Ectodermal cell (in vitro differentiated cells): ENCODE measurements around the gene CUEDC1.

Experiments used
- H3K27ac ChIP-seq: 2 replicates; pipeline ENCODE4 v1.7.0; 2013; ENCODE audit warnings: mild to moderate bottlenecking, low read depth, low read length; ENCODE audit not compliant: insufficient read depth, poor library complexity, severe bottlenecking
- H3K27me3 ChIP-seq: 2 replicates; pipeline ENCODE4 v1.7.0; 2013; ENCODE audit warnings: mild to moderate bottlenecking, low read length; ENCODE audit not compliant: insufficient read depth, control insufficient read depth, poor library complexity, severe bottlenecking
- H3K36me3 ChIP-seq: one replicate; pipeline ENCODE4 v1.7.0; 2013; ENCODE audit warnings: low read length; ENCODE audit not compliant: control insufficient read depth, insufficient read depth
- H3K4me1 ChIP-seq: one replicate; pipeline ENCODE4 v1.7.0; 2013; ENCODE audit warnings: low read length; ENCODE audit not compliant: control insufficient read depth, insufficient read depth
- H3K4me3 ChIP-seq: 2 replicates; pipeline ENCODE4 v1.7.0; 2013; ENCODE audit warnings: low read depth, low read length, control low read depth; ENCODE audit not compliant: insufficient read depth
- H3K9me3 ChIP-seq: 2 replicates; pipeline ENCODE4 v1.7.0; 2013; ENCODE audit warnings: mild to moderate bottlenecking, low read length, moderate library complexity; ENCODE audit not compliant: control insufficient read depth
- WGBS, 2 experiments: methylation state at CpG; one replicate each; pipeline ENCODE4 v1.1.7; 2013; ENCODE audit warnings: missing lambda C conversion rate in 2 of 2; 5-methylcytosine and 5-hydroxymethylcytosine counted together

The CUEDC1 gene

DNA sequence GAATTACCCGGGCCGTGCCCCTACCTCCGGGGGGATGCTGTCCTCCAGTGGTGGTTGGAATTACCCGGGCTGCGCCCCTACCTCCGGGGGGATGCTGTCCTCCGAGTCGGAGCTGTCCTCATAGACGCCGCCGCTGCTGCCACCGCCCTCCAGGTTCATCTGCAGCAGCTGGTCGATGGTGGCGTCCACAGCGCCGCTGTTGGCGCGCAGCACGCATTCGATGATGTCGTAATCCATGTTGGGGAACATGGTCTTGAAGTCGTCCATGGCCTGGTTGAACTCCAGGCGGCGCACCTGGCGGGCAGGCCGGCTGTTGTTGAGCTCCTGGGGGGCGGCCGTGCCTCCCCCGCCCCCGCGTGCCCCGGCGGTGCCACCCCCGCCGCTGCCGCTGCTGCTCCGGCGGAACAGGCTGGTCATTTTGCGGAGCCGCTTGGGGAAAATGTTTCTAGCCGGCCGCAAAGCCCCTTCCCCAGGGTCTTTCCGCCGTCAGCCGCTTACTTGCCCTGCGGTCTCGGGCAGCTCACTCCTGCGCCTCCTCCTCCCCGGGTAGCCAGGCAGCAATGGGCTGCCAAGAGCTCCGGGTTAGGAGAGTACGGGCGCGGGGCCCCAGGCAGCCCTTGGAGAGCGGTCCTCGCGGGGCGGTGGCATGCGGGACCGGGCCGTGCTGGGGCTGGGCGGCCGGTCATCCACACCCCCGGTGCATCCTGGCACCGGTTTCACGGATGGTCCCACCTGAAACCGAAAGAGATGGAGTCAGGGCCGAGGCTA lies 69.9 kb downstream of the CUEDC1 start:
- H3K36me3 ChIP-seq = no peaks in the 10 kb centered on the region

DNA sequence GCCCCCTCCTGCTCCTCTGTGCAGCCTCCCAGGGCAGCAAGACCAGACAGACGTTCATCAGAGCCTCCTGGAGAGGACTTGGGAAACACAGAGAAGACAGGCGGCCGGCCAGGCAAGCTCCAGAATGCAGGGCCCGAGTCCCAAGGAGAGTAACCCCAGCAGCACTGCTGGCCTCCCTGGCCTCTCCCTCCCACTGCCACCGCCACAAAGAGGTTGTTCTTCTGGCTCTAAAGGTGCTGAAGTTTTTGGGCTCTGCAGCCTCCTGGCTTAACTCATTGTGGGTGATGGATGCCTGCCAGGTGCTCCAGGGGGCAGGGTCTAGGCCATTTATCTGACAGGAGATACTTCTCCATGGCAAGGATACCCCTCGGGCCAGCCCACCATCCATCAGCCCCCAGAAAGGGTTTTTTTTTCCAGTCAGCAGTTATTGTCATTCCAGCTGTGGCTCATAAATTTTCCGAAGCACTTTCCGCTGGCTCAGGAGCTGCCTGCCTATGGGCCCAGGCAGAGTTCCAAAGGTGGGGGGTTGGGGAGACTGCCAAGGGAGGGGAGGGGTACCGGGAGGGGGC lies 73.3 kb downstream of the CUEDC1 start:
- peaks cover 26% of the 10 kb centered on the region for H3K4me1 ChIP-seq
- 67 to 78% methylated on average over 9 of the region's 9 CpGs for WGBS, 2 experiments
- no peak overlapping the region for H3K27ac ChIP-seq
- no peaks in the 10 kb centered on the region for H3K27me3 ChIP-seq
- H3K9me3 ChIP-seq = no peaks in the 10 kb centered on the region
- H3K4me3 ChIP-seq = no peak overlapping the region
- no peaks in the 10 kb centered on the region for H3K36me3 ChIP-seq

More for the DNA sequence above, 69.9 kb downstream of the CUEDC1 start:
- Histone ChIP-seq H3K9me3 (no peaks in the 10 kb centered on the region), H3K4me3 (no peak overlapping the region), H3K4me1 (peaks cover 10% of the 10 kb centered on the region), H3K27me3 (no peaks in the 10 kb centered on the region), H3K27ac (no peak overlapping the region)
- WGBS, 2 experiments = 94 to 95% methylated on average over 67 of the region's 67 CpGs

- peaks cover 29% of the 10 kb centered on the region for H3K4me1 ChIP-seq
- H3K27ac ChIP-seq = no peak overlapping the region
- H3K27me3 ChIP-seq = no peaks in the 10 kb centered on the region
- H3K36me3 ChIP-seq = no peaks in the 10 kb centered on the region
- WGBS, 2 experiments = 65 to 70% methylated on average over 8 of the region's 8 CpGs
- no peaks in the 10 kb centered on the region for H3K9me3 ChIP-seq
- H3K4me3 ChIP-seq = no peak overlapping the region
Observed at GRCh38 chr17:57881143-57881542, 74.1 kb downstream of the CUEDC1 start.

- H3K27ac ChIP-seq = no peak overlapping the region
- peaks cover 40% of the 10 kb centered on the region for H3K4me1 ChIP-seq
- H3K9me3 ChIP-seq = no peaks in the 10 kb centered on the region
- H3K27me3 ChIP-seq = no peaks in the 10 kb centered on the region
- H3K36me3 ChIP-seq = no peaks in the 10 kb centered on the region
- WGBS, 2 experiments = 95 to 96% methylated on average over 8 of the region's 8 CpGs
- H3K4me3 ChIP-seq = no peak overlapping the region
Observed at GRCh38 chr17:57880086-57880456, 75.1 kb downstream of the CUEDC1 start.

GRCh38 chr17:57879437-57880085 lies 75.7 kb downstream of the CUEDC1 start:
- H3K27me3 ChIP-seq = no peaks in the 10 kb centered on the region
- peak overlapping the region; percentile 50 for H3K27ac ChIP-seq
- H3K4me1 ChIP-seq = peaks cover 45% of the 10 kb centered on the region
- 41 to 46% methylated on average over 11 to 12 of the region's 12 CpGs for WGBS, 2 experiments
- H3K9me3 ChIP-seq = no peaks in the 10 kb centered on the region
- no peak overlapping the region for H3K4me3 ChIP-seq
- no peaks in the 10 kb centered on the region for H3K36me3 ChIP-seq

GRCh38 chr17:57877803-57878377 lies 77.3 kb downstream of the CUEDC1 start:
- H3K27ac ChIP-seq = no peak overlapping the region
- H3K4me1 ChIP-seq = peaks cover 54% of the 10 kb centered on the region
- H3K36me3 ChIP-seq = no peaks in the 10 kb centered on the region

DNA sequence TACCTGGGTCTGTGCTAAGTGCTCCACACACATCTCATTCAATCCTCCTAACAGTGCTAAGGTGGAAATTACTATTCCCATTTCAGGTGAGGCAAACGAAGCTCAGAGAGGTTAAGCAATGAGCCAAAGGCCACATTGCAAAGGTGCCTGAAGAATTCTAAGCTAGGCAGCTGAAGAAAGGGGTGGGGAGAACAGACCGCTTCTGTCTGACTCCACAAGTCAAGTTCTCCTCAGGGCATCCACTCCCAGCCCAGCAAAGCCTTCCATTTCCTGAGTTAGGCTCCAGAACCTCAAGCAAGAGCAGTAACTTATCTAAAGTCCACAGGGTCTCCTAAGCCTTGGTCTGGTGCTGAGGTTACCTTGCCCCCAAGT lies 78.4 kb downstream of the CUEDC1 start:
- Histone ChIP-seq H3K4me1 (peaks cover 52% of the 10 kb centered on the region), H3K36me3 (no peaks in the 10 kb centered on the region), H3K27ac (no peak overlapping the region)

More at GRCh38 chr17:57877803-57878377, 77.3 kb downstream of the CUEDC1 start:
- Histone ChIP-seq H3K4me3 (no peak overlapping the region), H3K27me3 (no peaks in the 10 kb centered on the region), H3K9me3 (no peaks in the 10 kb centered on the region)
- WGBS, 2 experiments = 88 to 89% methylated on average over 9 of the region's 9 CpGs

GRCh38 chr17:57876023-57876865 lies 79.0 kb downstream of the CUEDC1 start:
- H3K27ac ChIP-seq = peak overlapping the region; percentile 52
- no peak overlapping the region for H3K4me3 ChIP-seq
- no peaks in the 10 kb centered on the region for H3K27me3 ChIP-seq
- H3K9me3 ChIP-seq = no peaks in the 10 kb centered on the region
- WGBS, 2 experiments = 51 to 55% methylated on average over 15 of the region's 15 CpGs
- H3K4me1 ChIP-seq = peaks cover 46% of the 10 kb centered on the region
- no peaks in the 10 kb centered on the region for H3K36me3 ChIP-seq

More for the DNA sequence above, 78.4 kb downstream of the CUEDC1 start:
- H3K9me3 ChIP-seq = no peaks in the 10 kb centered on the region
- H3K27me3 ChIP-seq = no peaks in the 10 kb centered on the region
- 91 to 94% methylated on average over 2 of the region's 2 CpGs for WGBS, 2 experiments
- no peak overlapping the region for H3K4me3 ChIP-seq

DNA sequence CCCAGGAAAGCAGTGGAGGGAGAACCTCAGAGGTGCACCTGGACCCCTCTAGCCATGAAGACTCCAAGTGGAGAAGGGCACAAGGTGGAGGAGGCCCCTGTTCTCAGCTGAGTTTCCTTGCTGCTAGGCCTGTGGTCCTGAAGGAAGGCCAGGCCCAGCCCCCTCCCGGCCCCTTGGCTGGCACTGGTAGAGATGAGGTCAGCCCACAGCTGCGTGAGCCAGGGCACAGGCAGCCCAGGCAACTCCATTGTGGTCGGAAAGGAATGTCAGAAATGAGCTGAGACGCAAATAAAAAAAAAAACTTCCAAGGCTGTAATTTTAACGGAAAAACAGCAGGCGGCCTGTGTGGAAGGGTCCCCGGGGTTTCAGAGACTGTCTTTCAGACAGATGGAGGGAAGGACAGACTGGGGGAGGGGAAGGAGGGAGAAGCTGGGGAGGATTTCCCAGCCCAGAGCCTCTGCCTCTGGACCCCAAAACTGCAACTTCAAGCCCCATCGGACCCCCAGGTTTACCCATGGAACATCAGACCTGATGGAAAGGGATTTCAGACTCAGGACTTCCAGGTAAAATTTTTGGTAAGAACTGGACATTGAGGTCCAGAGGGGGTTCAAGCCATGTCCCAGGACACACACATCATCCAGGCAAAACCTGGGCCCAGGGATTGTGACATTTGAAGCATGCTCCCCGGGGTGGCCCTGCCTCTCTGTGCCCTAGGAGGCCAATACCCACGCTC lies 79.8 kb downstream of the CUEDC1 start:
- peaks cover 44% of the 10 kb centered on the region for H3K4me1 ChIP-seq
- H3K27me3 ChIP-seq = no peaks in the 10 kb centered on the region
- WGBS, 2 experiments = 17 to 25% methylated on average over 10 of the region's 10 CpGs
- H3K36me3 ChIP-seq = no peaks in the 10 kb centered on the region
- peak overlapping the region; percentile 93 for H3K27ac ChIP-seq
- peak overlapping the region; percentile 15 for H3K4me3 ChIP-seq
- H3K9me3 ChIP-seq = no peaks in the 10 kb centered on the region
